ENCODE results near the gene MAD2L1BP. TPM values are rescaled to one million over a fixed set of nuclear protein-coding genes. Genes with fewer than 3 reads are reported as not detected.

The MAD2L1BP gene
- total RNA-seq, 2 experiments from 2014 or later, result 41.8 to 44.3 TPM

DNA sequence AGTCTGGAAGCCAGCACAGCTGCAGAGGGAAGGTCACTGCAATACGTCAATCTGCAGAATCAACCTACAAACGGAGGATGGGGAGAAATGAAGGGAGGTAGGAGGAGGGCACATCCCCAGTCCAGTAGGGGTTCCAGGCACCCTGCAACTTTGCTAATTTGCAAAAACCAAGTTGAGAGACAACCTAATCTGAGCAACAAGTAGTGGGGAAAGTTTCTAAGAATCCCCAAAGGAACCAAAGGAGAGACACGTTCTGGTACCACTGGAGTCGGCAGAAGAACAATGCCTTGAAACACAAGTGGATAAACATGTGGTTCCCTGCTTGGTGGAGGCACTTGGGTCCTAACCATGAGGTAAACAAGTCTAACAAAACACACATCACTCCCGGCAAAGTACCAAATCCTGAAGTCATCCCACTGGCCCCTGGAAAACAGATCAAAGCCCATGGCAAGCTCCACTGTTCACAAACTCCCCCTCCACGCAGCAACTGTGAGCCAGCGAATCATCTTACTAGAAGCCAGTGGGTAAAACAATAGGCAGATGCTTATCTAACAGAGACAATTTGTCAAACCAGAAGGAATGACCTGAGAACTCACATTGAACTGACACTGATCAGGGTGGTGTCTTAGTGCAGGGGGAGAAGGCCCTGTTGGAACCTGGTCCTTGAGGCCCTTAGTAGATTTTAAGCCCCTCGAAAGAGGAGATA is 47.2 kb downstream of the MAD2L1BP start:
- Mint-ChIP-seq H3K4me3 (no peak overlapping the region), H3K9me3 (no peaks in the 10 kb centered on the region), H3K36me3 (ENCODE audit: low read depth) (peaks cover 21% of the 10 kb centered on the region), H3K27ac (no peak overlapping the region), H3K4me1 (peaks cover 35% of the 10 kb centered on the region), H3K27me3 (no peaks in the 10 kb centered on the region)
- ChIA-PET CTCF (interaction anchor here (1.4 to 5.7 kb wide), 2 partner anchors 12 to 16 kb away, joined by 3 to 46 read pairs; no protein-coding TSS in a partner anchor), POLR2A (no interaction called here)
- no peak for DNase-seq

- Mint-ChIP-seq H3K27me3 (no peaks in the 10 kb centered on the region), H3K4me1 (peaks cover 42% of the 10 kb centered on the region), H3K4me3 (no peak overlapping the region), H3K9me3 (no peaks in the 10 kb centered on the region), H3K36me3 (ENCODE audit: low read depth) (peaks cover 21% of the 10 kb centered on the region), H3K27ac (no peak overlapping the region)
- CTCF ChIA-PET, result no interaction called here
- no peak for DNase-seq
- POLR2A ChIA-PET, result interaction anchor here (0.7 kb wide), 1 partner anchor 56 kb away, joined by 3 read pairs; no protein-coding TSS in a partner anchor
Measured at GRCh38 chr6:43683708-43684455, 48.2 kb downstream of the MAD2L1BP start.

GRCh38 chr6:43687079-43687436 is 51.4 kb downstream of the MAD2L1BP start:
- Mint-ChIP-seq H3K4me3 (peak overlapping the region; percentile 93), H3K9me3 (no peaks in the 10 kb centered on the region), H3K36me3 (ENCODE audit: low read depth) (peaks cover 10% of the 10 kb centered on the region), H3K4me1 (peaks cover 42% of the 10 kb centered on the region), H3K27me3 (no peaks in the 10 kb centered on the region), H3K27ac (peak overlapping the region; percentile 91)
- ChIA-PET POLR2A (no interaction called here), CTCF (interaction anchor here (1.1 to 1.3 kb wide), 2 partner anchors 17 to 22 kb away, joined by 3 to 4 read pairs; no protein-coding TSS in a partner anchor)
- DNase-seq, result no peak

DNA sequence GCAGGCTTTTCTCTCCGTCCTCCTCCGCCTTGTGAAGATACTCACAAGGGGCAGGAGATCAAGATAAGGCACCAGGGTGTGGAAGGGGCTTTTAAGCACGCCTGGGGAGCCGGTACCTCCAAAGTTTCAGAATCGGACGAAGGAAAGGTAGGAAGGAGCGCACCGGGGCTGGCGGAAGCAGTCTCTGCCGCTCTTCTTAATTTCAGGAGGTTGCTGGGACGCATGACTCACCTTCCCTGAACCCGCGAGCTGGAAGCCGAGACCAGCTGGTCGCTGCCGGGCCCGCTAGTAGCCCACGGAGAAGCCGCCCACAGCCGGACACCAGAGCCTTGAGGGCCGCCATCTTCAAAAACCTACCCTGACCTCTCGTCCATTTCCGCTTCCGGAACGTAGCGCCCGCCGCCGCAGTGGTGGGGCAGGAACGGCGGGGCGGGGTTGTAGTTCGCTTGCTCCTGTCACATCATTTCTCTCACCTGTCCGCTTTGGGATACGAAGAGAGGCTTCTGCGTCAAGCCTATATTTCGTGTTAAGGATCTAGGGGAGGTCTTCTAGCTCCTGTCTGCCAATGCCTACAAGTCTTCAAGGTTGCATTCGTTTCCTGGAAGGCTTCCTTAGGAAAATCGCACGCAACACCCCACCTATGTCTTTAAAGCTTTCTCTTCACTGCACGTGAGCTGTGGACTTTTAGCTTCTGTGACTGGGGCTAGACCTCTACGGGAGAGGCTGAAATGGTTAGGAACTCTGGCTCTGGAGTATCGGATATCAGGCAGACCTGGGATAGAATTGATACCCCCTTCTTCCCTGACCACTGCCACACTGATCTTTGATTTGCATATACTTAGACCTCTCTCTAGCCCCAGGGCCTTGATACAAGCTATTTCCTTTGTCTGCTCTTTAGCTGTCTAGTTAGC is 52.1 kb downstream of the MAD2L1BP start, which contains the start of gene MRPS18A:
MRPS18A (minus strand) TSS at position 355 of the 911 bp plus-strand sequence; CDS start at position 343, 12 bp downstream.
- POLR2A ChIA-PET, result no interaction called here
- Mint-ChIP-seq H3K27ac (peak within 1 kb of the TSS; percentile 91), H3K27me3 (no peaks in the 10 kb centered on the region), H3K9me3 (no peaks in the 10 kb centered on the region), H3K4me1 (peaks cover 41% of the 10 kb centered on the region), H3K36me3 (ENCODE audit: low read depth) (peaks cover 7% of the 10 kb centered on the region), H3K4me3 (peak within 1 kb of the TSS; percentile 93)
- peak; percentile 85 for DNase-seq
- CTCF ChIA-PET, result interaction anchor here (0.7 to 1.2 kb wide), 5 partner anchors 10 to 82 kb away, joined by 3 to 5 read pairs (median 3); partner anchors contain the start of gene VEGFA

GRCh38 chr6:43689421-43689820 is 53.8 kb downstream of the MAD2L1BP start:
- CTCF ChIA-PET, result interaction anchor here (0.9 to 1.4 kb wide), 4 partner anchors 22 to 389 kb away, joined by 3 to 9 read pairs (median 3); partner anchors contain the start of gene VEGFA
- peaks cover 2% of the 10 kb centered on the region for H3K27me3 Mint-ChIP-seq
- no peak overlapping the region for H3K27ac Mint-ChIP-seq

More at GRCh38 chr6:43689421-43689820, 53.8 kb downstream of the MAD2L1BP start:
- Mint-ChIP-seq H3K4me3 (no peak overlapping the region), H3K9me3 (no peaks in the 10 kb centered on the region), H3K4me1 (peaks cover 30% of the 10 kb centered on the region), H3K36me3 (ENCODE audit: low read depth) (peaks cover 7% of the 10 kb centered on the region)
- POLR2A ChIA-PET, result no interaction called here
- DNase-seq, result no peak

Other genes starting within 250 kb of the MAD2L1BP start
- gene ABCC10, start 208.3 kb upstream of the MAD2L1BP start, total RNA-seq, result 10 to 100 TPM; 47.1 to 53.2 TPM
- not detected for gene DLK2, start 180.3 kb upstream of the MAD2L1BP start, total RNA-seq
- gene TJAP1, start 158.3 kb upstream of the MAD2L1BP start, total RNA-seq, result 10 to 100 TPM; 36.5 to 41.8 TPM
- under 1 TPM; 0.48 to 0.52 TPM for gene LRRC73, start 125.5 kb upstream of the MAD2L1BP start, total RNA-seq
- 10 to 100 TPM; 68.1 to 71.7 TPM for gene YIPF3, start 118.9 kb upstream of the MAD2L1BP start, total RNA-seq
- 10 to 100 TPM; 23.1 to 33.4 TPM for gene POLR1C, start 118.8 kb upstream of the MAD2L1BP start, total RNA-seq
- 10 to 100 TPM; 55.5 to 60.3 TPM for gene XPO5, start 59.8 kb upstream of the MAD2L1BP start, total RNA-seq
- 10 to 100 TPM; 80.3 to 87.0 TPM for gene POLH, start 59.7 kb upstream of the MAD2L1BP start, total RNA-seq
- gene GTPBP2, start 6.6 kb upstream of the MAD2L1BP start, total RNA-seq, result 10 to 100 TPM; 91.9 to 98.3 TPM
- gene RSPH9, start 9.2 kb downstream of the MAD2L1BP start, total RNA-seq, result not detected
- gene MRPS18A, start 52.0 kb downstream of the MAD2L1BP start, total RNA-seq, result 10 to 100 TPM; 37.3 to 46.4 TPM
- gene VEGFA, start 134.4 kb downstream of the MAD2L1BP start, total RNA-seq, result 10 to 100 TPM; 23.7 to 25.8 TPM